GM20431 (cell line): ENCODE measurements around the gene CHRM5.
"Not testable (repeated sequence)": the region's sequence is repeated elsewhere in the genome, so short reads cannot be mapped to it uniquely, and the experiment has no call there.

Experiments
- in situ Hi-C: fragments of 300-500 bp; cut with MseI, MboI; formaldehyde crosslinking; loops from one replicate; pipeline ENCODE4 v1.15.0; 2020; ENCODE audit warnings: low sequenced_read_pairs; ENCODE audit not compliant: unreplicated experiment

CHRM5 gene

DNA sequence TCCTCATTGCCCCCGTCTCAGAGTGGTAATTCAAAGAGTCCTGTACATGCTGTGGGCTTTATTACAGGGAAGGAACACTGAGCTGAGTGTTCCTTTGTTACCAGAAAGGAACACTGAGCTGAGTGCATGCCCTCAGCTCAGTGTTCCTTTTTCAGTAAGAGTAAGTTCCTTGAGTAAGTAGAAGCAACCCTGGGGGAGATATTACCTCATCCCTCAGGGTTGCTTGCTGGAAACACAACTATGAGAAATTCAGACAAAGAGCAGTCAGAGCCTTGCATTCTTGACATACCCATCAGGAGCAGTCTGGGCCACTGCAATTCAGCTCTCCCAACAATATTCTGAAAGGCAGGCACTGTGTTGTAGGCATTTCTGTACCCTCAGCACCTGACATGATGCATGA, 17.0 kb downstream of the CHRM5 start:
- in situ Hi-C loops: no loop called here

DNA sequence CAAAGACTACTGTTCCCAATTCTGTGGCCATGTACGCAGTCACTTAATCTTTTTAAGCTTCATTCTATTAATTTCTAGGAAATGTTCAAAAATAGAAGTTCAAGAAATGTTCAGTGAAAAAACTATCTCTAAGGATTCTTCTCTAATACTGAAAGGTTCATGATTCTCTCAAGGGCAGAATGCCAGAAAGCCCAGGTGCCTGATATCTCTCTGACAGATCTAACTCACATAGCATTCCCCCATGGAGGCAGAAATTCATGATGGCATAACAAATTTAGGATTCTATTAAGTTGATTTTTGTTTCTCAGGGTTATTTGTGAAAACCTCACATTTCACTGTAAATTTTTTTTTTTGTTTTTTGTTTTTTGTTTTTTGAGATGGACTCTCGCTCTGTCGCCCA, 17.5 kb downstream of the CHRM5 start:
- in situ Hi-C loops: no loop called here

DNA sequence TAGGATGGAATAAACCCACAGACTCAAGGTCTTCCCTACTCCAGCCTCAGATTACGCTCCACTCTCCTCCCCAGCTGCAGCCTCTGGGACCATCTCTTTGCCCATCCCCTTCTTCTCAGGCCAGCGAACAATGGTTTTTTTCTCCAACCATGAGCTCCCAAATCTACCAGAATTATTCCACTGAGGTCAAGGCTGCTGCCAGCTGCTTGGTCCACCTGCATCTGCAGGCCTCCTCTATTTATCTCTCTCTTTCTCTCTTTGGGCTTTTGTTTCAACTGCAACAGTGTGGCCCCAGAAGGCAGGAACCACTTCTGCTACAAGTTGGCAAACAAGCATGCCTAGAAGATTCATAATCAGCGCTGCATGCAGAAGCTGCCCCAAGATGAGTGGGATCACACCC, 19.1 kb downstream of the CHRM5 start:
- in situ Hi-C loops: no loop called here

DNA sequence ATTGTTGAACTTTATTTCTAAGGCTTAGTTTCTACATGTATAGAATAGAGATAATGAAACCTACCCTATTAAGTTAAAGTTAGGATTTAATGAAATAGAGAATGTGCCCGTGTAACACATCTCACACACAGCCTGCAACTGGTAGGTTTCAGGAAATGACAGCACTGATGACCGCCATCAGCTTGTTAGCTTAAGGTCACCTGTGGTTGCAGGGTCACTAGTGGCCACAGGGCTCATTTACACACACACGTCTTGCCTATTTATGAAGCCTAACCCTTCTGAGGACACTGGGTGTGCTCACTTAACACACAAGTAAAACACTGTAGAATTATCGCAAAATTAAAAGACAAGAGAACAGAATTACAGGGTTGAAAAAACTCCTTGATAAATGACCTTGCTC, 20.1 kb downstream of the CHRM5 start:
- in situ Hi-C loops: no loop called here

DNA sequence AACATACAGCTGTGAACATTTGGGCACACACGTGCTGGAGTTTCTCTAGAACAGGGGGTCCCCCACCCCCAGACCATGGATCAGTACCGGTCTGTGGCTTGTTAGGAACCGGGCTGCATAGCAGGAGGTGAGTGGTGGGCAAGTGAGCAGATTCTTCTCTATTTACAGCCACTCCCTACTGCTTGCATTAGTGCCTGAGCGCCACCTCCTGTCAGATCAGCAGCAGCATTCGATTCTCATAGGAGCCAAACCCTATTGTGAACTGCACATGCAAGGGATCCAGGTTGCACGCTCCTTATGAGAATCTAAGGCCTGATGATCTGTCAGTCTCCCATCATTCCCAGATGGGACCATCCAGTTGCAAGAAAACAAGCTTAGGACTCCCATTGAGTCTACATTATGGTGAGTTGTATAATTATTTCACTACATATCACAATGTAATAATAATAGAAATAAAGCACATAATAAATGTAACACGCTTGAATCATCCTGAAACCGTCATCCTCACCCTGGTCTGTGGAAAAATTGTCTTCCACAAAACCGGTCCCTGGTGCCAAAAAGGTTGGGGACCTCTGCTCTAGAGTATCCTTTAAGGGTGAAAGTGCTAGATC, 25.8 kb downstream of the CHRM5 start:
- in situ Hi-C loops: no loop called here

DNA sequence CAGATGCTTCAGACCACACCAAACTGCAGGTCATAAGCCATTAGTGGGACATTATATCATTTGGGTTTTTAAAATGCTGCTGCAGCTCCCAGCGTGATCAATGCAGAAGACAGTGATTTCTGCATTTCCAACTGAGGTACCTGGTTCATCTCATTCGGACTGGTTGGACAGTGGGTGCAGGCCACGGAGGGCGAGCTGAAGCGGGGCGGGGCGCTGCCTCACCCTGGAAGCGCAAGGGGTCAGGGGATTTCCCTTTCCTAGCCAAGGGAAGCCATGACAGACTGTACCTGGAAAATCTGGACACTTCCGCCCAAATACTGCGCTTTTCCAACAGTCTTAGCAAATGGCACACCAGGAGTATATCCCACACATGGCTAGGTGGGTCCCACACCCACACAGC, 27.4 kb downstream of the CHRM5 start:
- in situ Hi-C loops: not testable (repeated sequence)

DNA sequence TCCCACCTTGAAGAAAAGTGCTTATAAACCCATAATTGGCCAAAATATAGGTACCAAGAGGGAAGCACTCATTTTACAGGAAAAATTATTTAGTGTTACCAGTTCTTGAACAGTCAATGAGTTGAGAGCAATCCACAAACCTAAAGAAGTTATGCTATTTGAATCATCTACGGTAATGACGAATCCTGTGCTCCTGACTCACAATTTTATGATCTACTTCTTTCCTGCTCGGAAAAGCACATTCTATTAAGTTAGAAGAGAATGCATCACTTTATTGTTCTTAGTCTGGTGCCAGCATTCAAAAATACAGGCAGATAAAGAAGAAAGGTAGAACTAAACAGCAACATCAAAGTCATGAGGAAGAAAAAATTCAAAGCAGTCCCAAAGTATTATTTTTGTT, 33.2 kb downstream of the CHRM5 start:
- in situ Hi-C loops: no loop called here

DNA sequence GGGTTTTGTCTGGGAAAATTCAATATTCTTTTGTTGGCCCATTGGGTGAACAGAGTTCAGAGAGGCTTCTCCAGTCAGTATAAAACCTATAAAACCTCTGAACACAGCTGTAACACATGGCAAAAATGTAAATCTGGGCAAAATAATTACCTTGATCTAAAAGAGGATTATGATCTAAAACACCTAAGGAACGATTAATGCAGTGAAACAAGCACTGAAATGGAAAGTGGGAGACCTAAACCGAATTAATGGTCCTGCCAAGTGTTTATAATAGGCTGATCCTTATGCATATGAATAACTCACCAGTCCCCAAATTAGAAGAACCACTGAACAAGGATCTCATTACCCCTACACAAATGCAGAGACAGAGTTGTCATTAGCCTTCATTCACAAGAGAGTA, 38.1 kb downstream of the CHRM5 start:
- in situ Hi-C loops: no loop called here

DNA sequence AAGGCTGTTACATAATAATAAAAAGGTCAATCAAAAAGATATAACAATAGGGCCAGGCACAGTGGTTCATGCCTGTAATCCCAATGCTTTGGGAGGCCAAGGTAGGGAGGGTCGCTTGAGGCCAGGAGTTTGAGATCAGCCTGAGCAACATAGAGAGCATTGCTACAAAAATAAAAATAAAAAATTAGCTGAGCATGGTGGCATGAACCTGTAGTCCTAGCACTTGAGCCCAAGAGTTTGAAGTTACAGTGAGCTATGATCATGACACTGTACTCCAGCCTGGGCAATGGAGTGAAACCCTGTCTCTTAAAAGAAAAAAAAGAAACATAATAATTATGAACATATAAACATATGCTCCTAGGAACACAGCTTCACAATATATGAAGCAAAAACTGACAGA, 41.4 kb downstream of the CHRM5 start:
- in situ Hi-C loops: no loop called here

DNA sequence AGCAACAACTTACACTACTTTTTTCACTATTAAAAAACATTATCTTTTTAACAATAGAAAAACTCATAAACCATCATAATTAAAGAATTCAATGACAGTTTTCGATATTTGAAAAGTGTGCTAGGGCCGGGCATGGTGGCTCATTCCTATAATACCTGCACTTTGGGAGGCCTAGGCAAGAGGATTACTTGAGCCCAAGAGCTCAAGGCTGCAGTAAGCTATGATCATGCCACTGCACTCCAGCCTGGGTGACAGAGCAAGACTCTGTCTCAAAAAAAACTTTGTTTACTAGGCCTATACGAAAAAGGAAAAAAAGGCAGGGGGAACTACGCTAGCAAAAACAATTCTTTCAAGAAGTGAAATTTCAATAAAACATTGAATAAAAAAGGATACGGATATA, 42.6 kb downstream of the CHRM5 start:
- in situ Hi-C loops: no loop called here

DNA sequence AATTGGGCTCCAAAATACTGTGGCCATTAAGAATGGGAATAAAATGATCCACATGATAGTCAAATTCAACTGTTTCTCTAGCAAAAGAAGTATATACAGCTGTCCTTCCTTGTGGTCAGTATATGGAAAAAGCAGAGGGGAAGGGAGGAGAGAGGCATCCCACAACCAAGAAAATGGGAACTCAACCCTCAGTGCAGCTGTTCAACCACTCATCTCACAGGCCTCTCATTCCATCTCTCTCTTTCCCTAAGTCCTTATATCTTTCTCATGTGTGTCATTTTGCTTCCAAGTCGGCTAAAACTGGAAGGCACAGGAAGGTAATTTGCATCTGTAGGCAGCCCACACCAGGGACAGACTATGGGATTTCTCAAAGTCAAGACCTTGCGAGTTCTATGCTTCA, 43.2 kb downstream of the CHRM5 start:
- in situ Hi-C loops: no loop called here

DNA sequence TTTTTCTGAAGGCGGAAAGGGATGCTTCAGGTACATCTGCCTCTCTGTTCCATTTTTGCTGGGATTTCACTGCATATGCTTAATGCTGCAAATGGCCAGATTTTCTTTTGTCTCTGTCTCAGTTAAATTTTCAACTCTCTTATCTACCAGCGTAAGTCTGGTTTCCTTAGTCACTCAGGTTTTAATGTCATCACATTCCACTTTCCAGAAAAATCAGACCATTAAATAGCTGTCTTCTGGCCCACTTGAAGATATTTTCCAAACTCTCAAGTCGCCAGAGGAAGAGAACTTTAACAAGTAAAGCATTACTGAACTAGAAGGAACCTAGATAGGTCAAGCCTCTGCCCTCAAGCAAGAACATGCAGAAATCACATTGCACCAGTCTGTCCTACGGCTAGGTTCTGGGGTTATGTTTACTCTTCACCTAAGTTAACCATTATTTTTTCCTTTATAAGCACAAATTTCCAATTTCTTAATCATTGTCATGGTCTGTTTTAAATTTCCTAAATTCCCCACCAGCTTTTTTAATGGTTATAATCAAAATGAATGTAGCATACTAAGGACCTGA, 44.2 kb downstream of the CHRM5 start:
- in situ Hi-C loops: no loop called here

DNA sequence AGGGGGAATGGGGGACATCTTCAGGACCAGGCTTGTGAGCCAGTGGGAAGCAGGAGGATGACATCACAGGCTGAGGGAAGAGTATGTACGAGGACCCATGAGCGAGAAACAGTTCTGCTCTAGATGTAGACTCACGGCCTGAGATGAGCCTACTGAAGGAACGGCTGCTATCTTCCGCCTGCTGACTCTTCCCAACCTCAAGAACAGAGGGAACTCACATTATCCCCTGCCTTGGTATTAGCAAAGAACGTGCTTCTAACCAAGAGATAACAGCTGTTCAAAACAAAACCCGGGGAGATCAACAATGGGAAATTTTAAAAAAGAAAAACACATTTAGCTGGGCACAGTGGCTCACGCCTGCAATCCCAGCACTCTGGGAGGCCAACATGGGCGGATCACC, 45.4 kb downstream of the CHRM5 start:
- in situ Hi-C loops: no loop called here

DNA sequence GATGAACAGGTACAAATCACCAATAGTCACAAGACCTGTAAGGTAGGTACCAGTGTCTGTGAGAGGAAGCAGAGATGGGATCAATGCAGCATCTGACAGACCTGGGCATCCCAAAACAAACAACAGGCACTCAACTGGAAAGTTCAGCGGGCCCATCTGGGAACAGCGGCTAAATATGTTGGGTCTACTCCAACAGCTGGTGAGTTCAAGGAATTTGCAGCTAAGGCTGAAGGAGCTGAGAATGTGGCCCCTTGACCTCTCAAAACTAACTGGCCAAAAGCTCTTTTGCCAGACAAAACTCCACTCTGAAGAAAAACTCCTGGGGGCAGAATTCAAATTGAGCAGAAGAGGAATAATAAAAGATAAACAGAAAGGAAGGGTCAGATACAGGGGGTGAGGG, 46.3 kb downstream of the CHRM5 start:
- in situ Hi-C loops: no loop called here

DNA sequence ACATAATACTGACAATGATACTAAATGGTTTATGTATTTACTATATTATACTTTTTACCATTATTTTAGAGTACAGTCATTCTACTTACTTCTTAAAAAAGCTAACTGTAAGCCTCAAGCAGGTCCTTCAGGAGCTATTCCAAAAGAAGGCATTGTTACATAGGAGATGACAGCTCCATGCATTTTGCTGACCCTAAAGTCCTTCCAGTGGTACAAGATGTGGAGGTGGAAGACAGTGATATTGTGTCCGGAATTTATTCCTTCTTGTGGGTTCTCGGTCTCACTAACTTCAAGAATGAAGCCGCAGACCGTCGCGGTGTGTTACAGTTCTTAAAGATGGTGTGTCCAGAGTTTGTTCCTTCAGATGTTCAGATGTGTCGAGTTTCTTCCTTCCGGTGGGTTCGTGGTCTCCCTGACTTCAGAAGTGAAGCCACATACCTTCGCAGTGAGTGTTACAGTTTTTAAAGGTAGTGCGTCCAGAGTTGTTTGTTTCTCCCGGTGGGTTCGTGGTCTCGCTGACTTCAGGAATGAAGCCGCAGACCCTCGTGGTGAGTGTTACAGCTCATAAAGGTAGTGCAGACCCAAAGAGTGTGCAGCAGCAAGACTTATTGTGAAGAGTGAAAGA, 49.8 kb downstream of the CHRM5 start:
- in situ Hi-C loops: no loop called here

DNA sequence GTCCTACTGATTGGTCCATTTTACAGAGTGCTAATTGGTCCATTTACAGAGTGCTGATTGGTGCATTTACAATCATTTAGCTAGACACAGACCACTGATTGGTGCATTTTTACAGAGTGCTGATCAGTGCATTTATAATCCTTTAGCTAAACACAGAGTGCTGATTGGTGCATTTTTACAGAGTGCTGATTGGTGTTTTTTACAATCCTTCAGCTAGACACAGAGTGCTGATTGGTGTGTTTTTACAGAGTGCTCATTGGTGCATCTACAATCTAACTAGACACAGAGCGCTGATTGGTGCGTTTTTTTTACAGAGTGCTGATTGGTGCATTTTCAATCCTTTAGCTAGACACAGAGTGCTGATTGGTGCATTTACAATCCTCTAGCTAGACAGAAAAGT, 50.4 kb downstream of the CHRM5 start:
- in situ Hi-C loops: not testable (repeated sequence)

DNA sequence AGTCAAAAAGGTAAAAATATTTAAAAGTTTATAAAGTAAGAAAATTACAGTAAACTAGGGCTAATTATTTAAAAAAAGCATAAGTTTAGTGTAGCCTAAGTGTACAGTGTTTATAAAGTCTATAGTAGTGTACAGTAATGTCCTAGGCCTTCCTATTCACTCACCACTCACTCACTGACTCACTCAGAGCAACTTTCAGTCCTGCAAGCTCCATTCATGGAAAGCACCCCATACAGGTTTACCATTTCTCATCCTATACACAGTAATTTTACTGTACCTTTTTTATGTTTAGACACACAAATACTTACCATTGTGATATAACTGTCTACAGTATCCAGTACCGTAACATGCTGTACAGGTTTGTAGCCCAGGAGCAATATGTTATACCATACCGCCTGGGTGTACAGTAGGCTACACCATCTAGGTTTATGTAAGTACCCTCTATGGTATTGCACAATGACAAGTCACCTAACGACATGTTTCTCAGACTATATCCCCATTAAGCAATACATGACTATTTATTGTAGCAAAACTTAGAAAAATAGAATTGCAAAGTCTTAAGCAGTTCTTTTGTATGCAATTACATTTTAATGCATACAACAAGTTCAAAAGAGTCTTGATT, 51.2 kb downstream of the CHRM5 start:
- in situ Hi-C loops: no loop called here

DNA sequence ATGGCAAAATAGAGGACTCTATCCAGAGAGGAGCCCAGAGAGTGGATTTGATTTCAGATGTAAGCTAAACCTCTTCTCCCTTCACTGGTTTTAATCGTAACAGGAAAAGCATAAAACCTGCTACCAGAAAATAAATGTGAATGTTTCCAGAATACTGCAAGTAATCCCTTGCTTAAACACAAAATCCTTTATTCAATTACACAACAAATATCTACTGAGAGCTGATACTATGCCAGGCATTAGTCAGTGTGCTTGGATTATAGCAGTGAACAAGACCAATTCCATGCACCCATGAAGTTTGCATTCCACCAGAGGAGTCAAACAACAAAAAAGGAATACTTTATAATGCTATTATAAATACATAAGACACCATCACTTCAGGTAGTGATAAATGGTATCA, 55.6 kb downstream of the CHRM5 start:
- in situ Hi-C loops: no loop called here

DNA sequence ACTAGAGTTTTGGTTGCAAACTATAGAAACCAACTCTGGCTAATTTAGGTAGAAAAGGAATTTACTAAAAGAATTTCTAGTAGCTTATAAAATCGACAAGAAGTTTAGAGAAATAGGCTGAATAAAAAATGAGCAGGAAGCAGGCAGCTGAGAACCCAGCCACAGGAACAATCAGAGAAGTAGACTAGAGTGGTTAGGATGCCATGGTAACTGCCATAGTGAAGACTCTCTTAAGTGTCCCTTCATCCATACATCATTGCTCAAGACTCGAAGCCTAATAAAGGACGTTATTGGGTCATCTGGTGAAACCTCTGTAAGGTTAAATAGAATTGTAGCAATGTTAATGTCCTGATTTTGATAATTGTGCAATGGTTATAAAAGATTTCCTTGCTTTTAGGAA, 57.0 kb downstream of the CHRM5 start:
- in situ Hi-C loops: no loop called here

DNA sequence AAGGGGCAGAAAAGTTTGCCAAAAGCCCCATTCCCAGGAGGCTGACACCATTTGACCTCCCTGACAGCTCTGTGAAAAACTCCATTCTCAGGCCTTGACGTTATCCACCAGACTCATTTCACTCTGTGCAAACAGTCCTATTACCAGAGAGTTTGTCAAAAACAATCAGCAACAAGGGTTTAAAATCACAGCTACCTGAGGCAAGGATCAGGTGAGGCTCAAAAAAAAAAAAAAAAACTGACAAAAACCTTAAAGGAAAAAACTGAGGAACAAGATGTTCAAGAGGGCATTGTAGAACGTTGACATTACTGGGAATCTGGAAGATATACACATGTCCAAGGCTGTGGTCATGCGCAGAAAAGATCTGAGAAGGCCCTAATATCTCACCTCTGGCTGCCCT, 59.3 kb downstream of the CHRM5 start:
- in situ Hi-C loops: no loop called here

DNA sequence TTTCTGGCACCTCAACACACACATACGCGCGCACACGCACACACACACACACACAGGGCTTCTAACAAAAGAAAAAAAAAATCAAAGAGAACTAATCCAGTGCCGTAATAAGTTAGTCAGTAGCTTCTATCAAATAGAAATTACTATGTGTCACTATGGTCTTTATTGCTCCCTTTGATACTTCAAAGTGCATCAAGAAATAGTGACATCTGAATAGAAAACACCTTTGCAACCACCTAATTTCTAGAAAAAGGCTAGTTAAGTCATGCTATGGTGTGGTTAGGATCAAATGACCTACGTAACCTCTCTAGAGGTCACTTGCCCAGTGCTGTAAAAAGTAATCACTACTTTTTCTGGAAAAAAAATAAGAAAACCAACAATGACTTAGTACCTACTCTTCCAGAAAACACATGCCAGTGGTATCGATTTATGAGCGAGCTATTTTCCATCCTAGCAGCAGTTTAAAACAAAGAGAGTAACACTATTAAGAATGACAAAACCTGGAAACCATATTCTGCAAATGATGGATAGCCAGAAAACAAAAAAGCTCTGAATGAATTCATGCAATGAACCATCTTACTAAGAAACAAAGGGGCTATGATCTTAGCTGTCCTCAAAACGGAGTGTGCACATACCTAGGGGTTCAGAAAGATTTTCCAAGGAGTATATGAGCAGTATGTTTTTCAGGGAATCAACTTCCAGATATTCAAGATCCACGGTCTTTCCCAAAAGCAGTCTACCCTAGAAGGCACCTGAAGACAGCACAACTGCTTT, 63.9 kb downstream of the CHRM5 start:
- in situ Hi-C loops: no loop called here
